Lung (tissue), 16 donors: ENCODE results near the gene ZNF836. TPM values are rescaled to one million over a fixed set of nuclear protein-coding genes. Genes with fewer than 3 reads are reported as not detected.

Source experiments
- ATAC-seq: fragments of 200-7000 bp; cut with Tn5 transposase; one replicate; pipeline ENCODE4 v1.9.1; 2020; ENCODE audit warnings: moderate number of reproducible peaks; ENCODE audit not compliant: insufficient read depth, low FRiP score
- DNase-seq, 3 donors: peaks; one replicate each; pipeline ENCODE4 v3.0.0-alpha.2; 2013 to 2017
- H3K27ac ChIP-seq, 2 donors: one replicate each; pipeline ENCODE4 v1.5.1; 2013; ENCODE audit warnings: mild to moderate bottlenecking in 2 of 2, moderate library complexity in 2 of 2, control low read depth in 1 of 2, inconsistent platforms in 1 of 2, low read depth in 1 of 2, low read length in 1 of 2
- H3K27me3 ChIP-seq, 3 donors: one replicate each; pipeline ENCODE4 v1.5.1; 2013; ENCODE audit warnings: low read length in 2 of 3; ENCODE audit not compliant: control insufficient read depth in 3 of 3, insufficient read depth in 3 of 3
- H3K36me3 ChIP-seq, 4 donors: one replicate each; pipeline ENCODE4 v1.5.1; 2013; ENCODE audit warnings: low read length in 4 of 4, mild to moderate bottlenecking in 1 of 4, moderate library complexity in 1 of 4; ENCODE audit not compliant: control insufficient read depth in 4 of 4, insufficient read depth in 4 of 4
- H3K4me1 ChIP-seq, 5 donors: one replicate each; pipeline ENCODE4 v1.5.1; 2013; ENCODE audit warnings: low read length in 5 of 5, mild to moderate bottlenecking in 2 of 5, moderate library complexity in 1 of 5; ENCODE audit not compliant: control insufficient read depth in 5 of 5, insufficient read depth in 5 of 5
- H3K4me3 ChIP-seq: one replicate; pipeline ENCODE4 v1.5.1; 2013; ENCODE audit warnings: mild to moderate bottlenecking, control low read depth, moderate library complexity
- H3K9ac ChIP-seq, 2 donors: one replicate each; pipeline ENCODE4 v1.5.1; 2013; ENCODE audit warnings: low read length in 2 of 2, control low read depth in 1 of 2; ENCODE audit not compliant: insufficient read depth in 1 of 2
- H3K9me3 ChIP-seq, 4 donors: one replicate each; pipeline ENCODE4 v1.5.1; 2013; ENCODE audit warnings: low read length in 3 of 4, mild to moderate bottlenecking in 1 of 4, moderate library complexity in 1 of 4; ENCODE audit not compliant: control insufficient read depth in 4 of 4, insufficient read depth in 3 of 4
- CTCF ChIP-seq: IDR thresholded peaks from 2 replicates; pipeline ENCODE4 v1.5.1; 2012; ENCODE audit warnings: mild to moderate bottlenecking; ENCODE audit errors: control extremely low read depth, extremely low read depth
- WGBS, 2 donors: extraction: QIAGEN DNeasy Blood & Tissue Kit; methylation state at CpG; one replicate each; pipeline ENCODE4 v1.1.7; 2013; 5-methylcytosine and 5-hydroxymethylcytosine counted together
- long read RNA-seq, 5 donors: transcript quantifications; one replicate each; lab custom pipeline, GENCODE V29; 2026
- polyA plus RNA-seq, 2 donors: library from polyadenylated mRNA; stranded (reverse); fragments of 200-250 nt; gene quantifications; one replicate each; pipeline ENCODE4 v1.2.1, GENCODE V29; 2013
- total RNA-seq, 2 donors: library from RNA; depleted of rRNA in 1 of 2; stranded (reverse); fragments of >200 nt in 1 of 2; gene quantifications; one replicate each; pipeline ENCODE4 v1.2.1, GENCODE V29; 2014 to 2021
- donor health status: control.
- donor health status: control.
- donor health status: Bipolar disorder and iron deficiency.
- donor health status: healthy.
- donor health status: DM: yes; HTN: yes; CAD: no.

The ZNF836 gene
- 10 to 100 TPM; 15.1 to 20.6 TPM for total RNA-seq
- polyA plus RNA-seq, result 1 to 10 TPM; 3.0 to 4.3 TPM
- long read RNA-seq, donor 1, partial matches to known transcripts, result 0 of 1 reads
- long read RNA-seq, donor 1, other reads (novel, unspliced or antisense), result 0 of 1 reads
- long read RNA-seq, donor 2, result 0 reads
- long read RNA-seq, donor 3, partial matches to known transcripts, result 0 of 10 reads
- long read RNA-seq, donor 3, other reads (novel, unspliced or antisense), result 6 of 10 reads
- long read RNA-seq, donor 4, partial matches to known transcripts, result 0 of 1 reads
- long read RNA-seq, donor 4, other reads (novel, unspliced or antisense), result 0 of 1 reads
- long read RNA-seq, donor 5, partial matches to known transcripts, result 0 of 3 reads
- long read RNA-seq, donor 5, other reads (novel, unspliced or antisense), result 0 of 3 reads

GRCh38 chr19:52171321-52172169 lies at the start of gene ZNF836:
Gene ZNF836, minus strand, starts transcription at chr19:52171621. Its CDS starts 3,549 bp downstream, at chr19:52168072.
- H3K36me3 ChIP-seq, result peaks cover 3 to 20% (median 12%) of the 10 kb centered on the region in 4 donors
- H3K27ac ChIP-seq, result peak within 1 kb of the TSS; percentile 67 to 89
- H3K27me3 ChIP-seq, result no peaks in the 10 kb centered on the region
- H3K4me3 ChIP-seq, result peak within 1 kb of the TSS; percentile 88
- no peaks in the 10 kb centered on the region for H3K9me3 ChIP-seq
- peaks cover 4 to 16% (median 6%) of the 10 kb centered on the region in 5 donors for H3K4me1 ChIP-seq
- 6 to 7% methylated on average over 37 of the region's 37 CpGs for WGBS, 2 donors
- no peak for TF ChIP-seq CTCF
- peak; percentile 94 for ATAC-seq
- peak; percentile 92 to 95 (median 94) for DNase-seq
- peak within 1 kb of the TSS; percentile 64 to 98 for H3K9ac ChIP-seq

- peaks cover 0 to 2% (median 0%) of the 10 kb centered on the region in 4 donors for H3K9me3 ChIP-seq
- 99% methylated on average over 6 of the region's 6 CpGs for WGBS, 2 donors
- H3K27ac ChIP-seq, result no peak overlapping the region
- no peaks in the 10 kb centered on the region for H3K27me3 ChIP-seq
- ATAC-seq (no peak), DNase-seq (no peak)
- H3K9ac ChIP-seq, result no peak overlapping the region
- H3K4me3 ChIP-seq, result no peak overlapping the region
- H3K36me3 ChIP-seq, result peaks cover 67 to 84% (median 75%) of the 10 kb centered on the region in 4 donors
- no peak for TF ChIP-seq CTCF
- no peaks in the 10 kb centered on the region for H3K4me1 ChIP-seq
These were observed 49.6 kb upstream of the ZNF836 start for GRCh38 chr19:52221031-52221430.

GRCh38 chr19:52219611-52220010 lies 48.2 kb upstream of the ZNF836 start:
- ATAC-seq, result no peak
- no peak overlapping the region for H3K4me3 ChIP-seq
- no peak overlapping the region for H3K9ac ChIP-seq
- no peaks in the 10 kb centered on the region for H3K4me1 ChIP-seq
- TF ChIP-seq CTCF, result no peak
- no peak overlapping the region for H3K27ac ChIP-seq
- H3K27me3 ChIP-seq, result no peaks in the 10 kb centered on the region
- whole genome bisulfite sequencing, 2 donors, result 96 to 99% methylated on average over 8 of the region's 8 CpGs
- DNase-seq, result no peak
- peaks cover 67 to 86% (median 76%) of the 10 kb centered on the region in 4 donors for H3K36me3 ChIP-seq
- H3K9me3 ChIP-seq, result peaks cover 0 to 2% (median 0%) of the 10 kb centered on the region in 4 donors
